ENCODE results near the gene NTM.

Gene NTM

DNA sequence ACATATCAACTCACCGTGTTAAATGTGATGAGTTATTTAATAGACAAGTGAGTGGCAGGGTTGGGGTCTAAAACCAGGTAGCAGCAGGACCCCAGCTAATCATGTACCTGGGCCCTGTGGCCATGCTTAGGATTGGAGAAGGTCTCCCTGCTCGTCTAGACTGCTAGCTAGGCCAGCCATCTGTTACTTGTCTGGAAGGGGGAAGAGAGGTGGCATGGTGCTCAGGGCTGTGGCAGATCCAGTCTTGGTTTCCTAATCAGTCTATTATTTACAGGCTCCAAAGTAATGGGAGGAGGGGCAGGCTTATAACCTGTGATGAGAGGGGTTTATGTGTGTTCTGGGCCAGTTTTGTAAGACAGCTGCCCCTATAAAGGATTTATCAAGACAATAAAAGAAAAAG lies 105.9 kb downstream of the NTM start:
- no peaks in the 10 kb centered on the region for H3K36me3 ChIP-seq (ENCODE audit: control insufficient read depth in 1 of 2, insufficient read depth in 2 of 2, low read depth in 1 of 2, low read length in 2 of 2)
- H3K27ac ChIP-seq (ENCODE audit: low read length, poor library complexity, severe bottlenecking), result no peak overlapping the region
- H3K9me3 ChIP-seq (ENCODE audit: control insufficient read depth, low read length), result no peaks in the 10 kb centered on the region
- 43% methylated on average over 2 of the region's 2 CpGs for WGBS
- no peak overlapping the region for H3K4me3 ChIP-seq (ENCODE audit: insufficient read depth in 1 of 2, low read depth in 1 of 2, low read length in 2 of 2)
- H3K4me2 ChIP-seq (ENCODE audit: low read length, poor library complexity, severe bottlenecking), result no peak overlapping the region
- no peak for DNase-seq
- no peak overlapping the region for H4K91ac ChIP-seq (ENCODE audit: low read length)
- H3K79me1 ChIP-seq (replicated peaks; ENCODE audit: low read length, poor library complexity, severe bottlenecking), result no peaks in the 10 kb centered on the region
- H2BK12ac ChIP-seq (ENCODE audit: low read length in 2 of 2), result no peak overlapping the region
- no peak overlapping the region for H2BK15ac ChIP-seq (ENCODE audit: low read depth, poor library complexity, severe bottlenecking)
- H3K4ac ChIP-seq (ENCODE audit: low read depth in 1 of 2, low read length in 2 of 2), result no peak overlapping the region
- H3K18ac ChIP-seq (ENCODE audit: low read depth in 1 of 2, low read length in 2 of 2), result no peak overlapping the region
- no peak overlapping the region for H2AFZ ChIP-seq (ENCODE audit: low read depth, low read length)
- no peak overlapping the region for H2BK120ac ChIP-seq (ENCODE audit: low read depth, low read length)
- no peak overlapping the region for H3K9ac ChIP-seq (ENCODE audit: low read length)
- H3K27me3 ChIP-seq (ENCODE audit: control insufficient read depth in 1 of 2, insufficient read depth in 1 of 2, low read length in 2 of 2), result peaks cover 0 to 8% of the 10 kb centered on the region in 2 experiments
- H3K14ac ChIP-seq (ENCODE audit: low read length in 2 of 2), result no peak overlapping the region
- no peak overlapping the region for H4K8ac ChIP-seq (ENCODE audit: low read length)
- H2BK5ac ChIP-seq (ENCODE audit: low read depth, low read length, poor library complexity, severe bottlenecking), result no peak overlapping the region
- H3K4me1 ChIP-seq (ENCODE audit: control insufficient read depth, insufficient read depth, low read depth, low read length), result no peaks in the 10 kb centered on the region
- H3K23ac ChIP-seq (ENCODE audit: low read length in 2 of 2), result no peak overlapping the region
- H2AK5ac ChIP-seq (ENCODE audit: low read length, severe bottlenecking), result no peak overlapping the region

- no peaks in the 10 kb centered on the region for H3K4me1 ChIP-seq (ENCODE audit: control insufficient read depth, insufficient read depth, low read depth, low read length)
- no CpG with 5 or more reads among the region's 2 CpGs for WGBS
Observed at GRCh38 chr11:131478341-131478740, 107.9 kb downstream of the NTM start.

DNA sequence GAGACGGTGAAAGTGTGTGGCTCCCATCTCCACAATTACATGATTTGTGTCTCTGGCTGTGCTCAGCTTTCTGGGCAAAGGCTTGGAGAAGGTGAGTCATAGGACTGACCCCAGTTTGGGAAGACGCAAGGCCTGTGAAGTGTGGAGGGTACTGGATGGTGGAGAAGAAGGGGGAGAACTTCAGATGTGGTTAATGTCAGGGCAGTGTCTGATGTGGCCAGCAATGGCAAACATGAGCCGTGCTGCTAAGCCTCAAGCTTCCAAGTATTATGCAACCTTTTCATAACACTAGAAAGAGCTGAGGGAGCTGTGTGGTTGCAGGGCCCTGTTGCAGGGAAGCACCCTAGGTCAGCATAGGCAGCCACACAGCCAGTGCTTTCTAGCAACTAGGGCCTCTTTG lies 110.9 kb downstream of the NTM start:
- H3K18ac ChIP-seq (ENCODE audit: low read depth in 1 of 2, low read length in 2 of 2), result no peak overlapping the region
- peaks cover 0 to 3% of the 10 kb centered on the region in 2 experiments for H3K27me3 ChIP-seq (ENCODE audit: control insufficient read depth in 1 of 2, insufficient read depth in 1 of 2, low read length in 2 of 2)
- no peak for DNase-seq
- no peak overlapping the region for H2BK15ac ChIP-seq (ENCODE audit: low read depth, poor library complexity, severe bottlenecking)
- WGBS, result 73% methylated on average over 2 of the region's 3 CpGs
- H3K4ac ChIP-seq (ENCODE audit: low read depth in 1 of 2, low read length in 2 of 2), result no peak overlapping the region
- no peak overlapping the region for H3K27ac ChIP-seq (ENCODE audit: low read length, poor library complexity, severe bottlenecking)
- no peak overlapping the region for H2AK5ac ChIP-seq (ENCODE audit: low read length, severe bottlenecking)
- H3K23ac ChIP-seq (ENCODE audit: low read length in 2 of 2), result no peak overlapping the region
- no peak overlapping the region for H4K91ac ChIP-seq (ENCODE audit: low read length)
- no peak overlapping the region for H3K4me3 ChIP-seq (ENCODE audit: insufficient read depth in 1 of 2, low read depth in 1 of 2, low read length in 2 of 2)
- no peak overlapping the region for H2BK12ac ChIP-seq (ENCODE audit: low read length in 2 of 2)
- no peak overlapping the region for H3K14ac ChIP-seq (ENCODE audit: low read length in 2 of 2)
- H3K9ac ChIP-seq (ENCODE audit: low read length), result no peak overlapping the region
- H3K4me2 ChIP-seq (ENCODE audit: low read length, poor library complexity, severe bottlenecking), result no peak overlapping the region
- H3K36me3 ChIP-seq (ENCODE audit: control insufficient read depth in 1 of 2, insufficient read depth in 2 of 2, low read depth in 1 of 2, low read length in 2 of 2), result no peaks in the 10 kb centered on the region
- H3K4me1 ChIP-seq (ENCODE audit: control insufficient read depth, insufficient read depth, low read depth, low read length), result no peaks in the 10 kb centered on the region
- H3K9me3 ChIP-seq (ENCODE audit: control insufficient read depth, low read length), result peaks cover 17% of the 10 kb centered on the region
- H3K79me1 ChIP-seq (replicated peaks; ENCODE audit: low read length, poor library complexity, severe bottlenecking), result no peaks in the 10 kb centered on the region
- no peak overlapping the region for H2BK120ac ChIP-seq (ENCODE audit: low read depth, low read length)
- no peak overlapping the region for H2BK5ac ChIP-seq (ENCODE audit: low read depth, low read length, poor library complexity, severe bottlenecking)
- H4K8ac ChIP-seq (ENCODE audit: low read length), result no peak overlapping the region
- no peak overlapping the region for H2AFZ ChIP-seq (ENCODE audit: low read depth, low read length)

More at GRCh38 chr11:131478341-131478740, 107.9 kb downstream of the NTM start:
- Histone ChIP-seq H4K91ac (ENCODE audit: low read length) (no peak overlapping the region), H3K18ac (ENCODE audit: low read depth in 1 of 2, low read length in 2 of 2) (no peak overlapping the region), H2AK5ac (ENCODE audit: low read length, severe bottlenecking) (no peak overlapping the region), H2BK120ac (ENCODE audit: low read depth, low read length) (no peak overlapping the region), H3K79me1 (replicated peaks; ENCODE audit: low read length, poor library complexity, severe bottlenecking) (no peaks in the 10 kb centered on the region), H3K9me3 (ENCODE audit: control insufficient read depth, low read length) (peaks cover 3% of the 10 kb centered on the region), H3K9ac (ENCODE audit: low read length) (no peak overlapping the region), H2BK12ac (ENCODE audit: low read length in 2 of 2) (no peak overlapping the region), H3K23ac (ENCODE audit: low read length in 2 of 2) (no peak overlapping the region), H3K4me3 (ENCODE audit: insufficient read depth in 1 of 2, low read depth in 1 of 2, low read length in 2 of 2) (no peak overlapping the region), H2BK5ac (ENCODE audit: low read depth, low read length, poor library complexity, severe bottlenecking) (no peak overlapping the region), H3K36me3 (ENCODE audit: control insufficient read depth in 1 of 2, insufficient read depth in 2 of 2, low read depth in 1 of 2, low read length in 2 of 2) (no peaks in the 10 kb centered on the region), H3K27ac (ENCODE audit: low read length, poor library complexity, severe bottlenecking) (no peak overlapping the region), H3K4ac (ENCODE audit: low read depth in 1 of 2, low read length in 2 of 2) (no peak overlapping the region), H2BK15ac (ENCODE audit: low read depth, poor library complexity, severe bottlenecking) (no peak overlapping the region), H4K8ac (ENCODE audit: low read length) (no peak overlapping the region), H2AFZ (ENCODE audit: low read depth, low read length) (no peak overlapping the region), H3K4me2 (ENCODE audit: low read length, poor library complexity, severe bottlenecking) (no peak overlapping the region), H3K27me3 (ENCODE audit: control insufficient read depth in 1 of 2, insufficient read depth in 1 of 2, low read length in 2 of 2) (no peaks in the 10 kb centered on the region), H3K14ac (ENCODE audit: low read length in 2 of 2) (no peak overlapping the region)
- DNase-seq, result no peak

- H4K91ac ChIP-seq (ENCODE audit: low read length), result no peak overlapping the region
- peaks cover 17% of the 10 kb centered on the region for H3K9me3 ChIP-seq (ENCODE audit: control insufficient read depth, low read length)
- no peak overlapping the region for H2AFZ ChIP-seq (ENCODE audit: low read depth, low read length)
- H3K79me1 ChIP-seq (replicated peaks; ENCODE audit: low read length, poor library complexity, severe bottlenecking), result no peaks in the 10 kb centered on the region
- H2AK5ac ChIP-seq (ENCODE audit: low read length, severe bottlenecking), result no peak overlapping the region
- H2BK120ac ChIP-seq (ENCODE audit: low read depth, low read length), result no peak overlapping the region
- WGBS, result 84% methylated on average over 3 of the region's 3 CpGs
- H3K4me3 ChIP-seq (ENCODE audit: insufficient read depth in 1 of 2, low read depth in 1 of 2, low read length in 2 of 2), result no peak overlapping the region
- no peaks in the 10 kb centered on the region for H3K36me3 ChIP-seq (ENCODE audit: control insufficient read depth in 1 of 2, insufficient read depth in 2 of 2, low read depth in 1 of 2, low read length in 2 of 2)
- H3K14ac ChIP-seq (ENCODE audit: low read length in 2 of 2), result no peak overlapping the region
- no peak overlapping the region for H2BK15ac ChIP-seq (ENCODE audit: low read depth, poor library complexity, severe bottlenecking)
- no peak overlapping the region for H2BK12ac ChIP-seq (ENCODE audit: low read length in 2 of 2)
- no peak for DNase-seq
- H2BK5ac ChIP-seq (ENCODE audit: low read depth, low read length, poor library complexity, severe bottlenecking), result no peak overlapping the region
- H3K4ac ChIP-seq (ENCODE audit: low read depth in 1 of 2, low read length in 2 of 2), result no peak overlapping the region
- no peak overlapping the region for H4K8ac ChIP-seq (ENCODE audit: low read length)
- H3K9ac ChIP-seq (ENCODE audit: low read length), result no peak overlapping the region
- H3K4me2 ChIP-seq (ENCODE audit: low read length, poor library complexity, severe bottlenecking), result no peak overlapping the region
- peaks cover 0 to 3% of the 10 kb centered on the region in 2 experiments for H3K27me3 ChIP-seq (ENCODE audit: control insufficient read depth in 1 of 2, insufficient read depth in 1 of 2, low read length in 2 of 2)
- no peak overlapping the region for H3K23ac ChIP-seq (ENCODE audit: low read length in 2 of 2)
- H3K27ac ChIP-seq (ENCODE audit: low read length, poor library complexity, severe bottlenecking), result no peak overlapping the region
- no peak overlapping the region for H3K18ac ChIP-seq (ENCODE audit: low read depth in 1 of 2, low read length in 2 of 2)
- no peaks in the 10 kb centered on the region for H3K4me1 ChIP-seq (ENCODE audit: control insufficient read depth, insufficient read depth, low read depth, low read length)
Observed at GRCh38 chr11:131481971-131482370, 111.6 kb downstream of the NTM start.

All from mesenchymal stem cell (in vitro differentiated cells and primary cell).